ENCODE results near the gene PRXL2B. TPM values are rescaled to one million over a fixed set of nuclear protein-coding genes. Genes with fewer than 3 reads are reported as not detected.

PRXL2B gene
- total RNA-seq, 1 experiment from 2014 or later = 32.2 TPM

DNA sequence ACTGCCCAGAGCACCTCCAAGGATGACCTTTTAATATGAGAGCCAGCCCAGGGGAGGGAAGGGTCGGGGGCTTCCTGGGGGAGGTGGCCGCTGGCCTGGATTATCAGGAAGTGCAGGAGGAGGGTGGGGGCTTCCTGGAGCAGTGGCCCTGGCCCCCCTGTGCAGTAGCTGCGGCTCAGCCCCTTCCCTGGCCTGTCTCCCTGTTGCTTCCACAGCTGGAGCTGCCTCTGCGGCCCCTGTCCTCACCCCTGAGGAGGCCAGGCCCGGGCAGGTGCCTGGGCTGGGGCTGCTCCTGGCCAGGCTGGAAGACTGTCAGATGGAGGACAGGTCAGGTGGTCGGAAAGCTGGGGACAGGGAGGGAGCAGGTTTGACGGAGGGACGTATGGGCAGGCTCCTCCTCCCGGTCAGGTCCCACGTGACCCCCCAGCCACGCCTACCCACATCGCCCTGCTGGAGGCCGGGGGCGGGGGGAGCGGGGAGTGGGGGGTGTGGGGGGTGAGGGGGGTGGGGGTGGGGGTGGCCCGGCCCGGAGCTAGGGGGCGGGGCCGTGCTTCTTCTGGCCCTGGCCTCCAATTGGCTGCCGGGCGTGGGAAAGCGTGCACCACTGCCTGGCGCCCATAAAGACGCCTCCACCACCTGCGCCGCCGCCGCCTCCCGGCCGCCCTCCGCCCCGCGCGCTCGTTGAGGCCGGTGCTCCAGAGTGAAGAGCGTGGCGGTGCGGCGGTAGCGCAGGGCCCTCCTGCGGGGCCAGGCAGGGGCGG lies 40.6 kb upstream of the PRXL2B start:
- H3K4me2 ChIP-seq (ENCODE audit: low read length) = peak overlapping the region; percentile 97
- no peaks in the 10 kb centered on the region for H3K9me2 ChIP-seq (ENCODE audit: insufficient read depth)
- peak; percentile 82 for DNase-seq (ENCODE audit: low read depth, low spot score)
- peak overlapping the region; percentile 66 to 70 for H3K4me3 ChIP-seq (replicated peaks in 1 of 2; ENCODE audit: low read depth in 1 of 2, low read length in 2 of 2)
- no peaks in the 10 kb centered on the region for H3K36me3 ChIP-seq (ENCODE audit: control insufficient read depth in 1 of 2, insufficient read depth in 2 of 2, low read length in 2 of 2)
- no peaks in the 10 kb centered on the region for H4K20me1 ChIP-seq (ENCODE audit: insufficient read depth)
- H3K4me1 ChIP-seq (ENCODE audit: control insufficient read depth in 1 of 2, insufficient read depth in 2 of 2, low read length in 2 of 2) = peaks cover 24 to 51% of the 10 kb centered on the region in 2 experiments
- H3K79me2 ChIP-seq (ENCODE audit: insufficient read depth, low read length) = no peaks in the 10 kb centered on the region
- ChIA-PET POLR2A (interaction anchor here (0.6 to 1.6 kb wide), 8 partner anchors 11 to 347 kb away, joined by 3 to 13 read pairs (median 3); partner anchors contain the start of genes PANK4 and PEX10), RAD21 (ENCODE audit: low non-redundant PET in 1 of 2, low total read pairs in 2 of 2, uncharacterized antibody in 2 of 2, unreplicated experiment in 2 of 2) (interaction anchor here (0.7 to 1.2 kb wide), 6 partner anchors 16 to 351 kb away, joined by 3 to 5 read pairs (median 4); partner anchors contain the start of genes PANK4 (in 2 of the 2), FAAP20 (in 1 of the 2) and PRXL2B (in 1 of the 2)), CTCF (interaction anchor here (0.9 to 2.4 kb wide), 6 partner anchors 11 to 351 kb away, joined by 3 to 13 read pairs (median 6); partner anchors contain the start of genes FAAP20, PANK4 and PRXL2B)
- intact Hi-C loops (cut with micrococcal nuclease) = loop anchor here (2.0 kb wide), 1 partner anchor 97 kb away; no protein-coding TSS in a partner anchor
- no peak overlapping the region for H2AFZ ChIP-seq (ENCODE audit: low read depth, low read length, poor library complexity, severe bottlenecking)
- peak overlapping the region; percentile 93 for H3K27ac ChIP-seq (ENCODE audit: low read depth, low read length)
- peak; percentile 75 for ATAC-seq
- no TSS peak for BruUV-seq (replicated peaks)
- peak overlapping the region; percentile 82 for H3K9ac ChIP-seq (ENCODE audit: low read length)
- no peaks in the 10 kb centered on the region for H3K27me3 ChIP-seq (ENCODE audit: insufficient read depth, low read length)
- TF ChIP-seq, protein P1, sequence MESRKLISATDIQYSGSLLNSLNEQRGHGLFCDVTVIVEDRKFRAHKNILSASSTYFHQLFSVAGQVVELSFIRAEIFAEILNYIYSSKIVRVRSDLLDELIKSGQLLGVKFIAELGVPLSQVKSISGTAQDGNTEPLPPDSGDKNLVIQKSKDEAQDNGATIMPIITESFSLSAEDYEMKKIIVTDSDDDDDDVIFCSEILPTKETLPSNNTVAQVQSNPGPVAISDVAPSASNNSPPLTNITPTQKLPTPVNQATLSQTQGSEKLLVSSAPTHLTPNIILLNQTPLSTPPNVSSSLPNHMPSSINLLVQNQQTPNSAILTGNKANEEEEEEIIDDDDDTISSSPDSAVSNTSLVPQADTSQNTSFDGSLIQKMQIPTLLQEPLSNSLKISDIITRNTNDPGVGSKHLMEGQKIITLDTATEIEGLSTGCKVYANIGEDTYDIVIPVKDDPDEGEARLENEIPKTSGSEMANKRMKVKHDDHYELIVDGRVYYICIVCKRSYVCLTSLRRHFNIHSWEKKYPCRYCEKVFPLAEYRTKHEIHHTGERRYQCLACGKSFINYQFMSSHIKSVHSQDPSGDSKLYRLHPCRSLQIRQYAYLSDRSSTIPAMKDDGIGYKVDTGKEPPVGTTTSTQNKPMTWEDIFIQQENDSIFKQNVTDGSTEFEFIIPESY (IDR thresholded peaks at IDR 0.05; ENCODE audit: extremely low read depth, insufficient replicate concordance, low read length) = peak; percentile 24
- TF ChIP-seq ZNF274 (IDR thresholded peaks at IDR 0.05; ENCODE audit: low read depth, low read length) (no peak), POLR2A (IDR thresholded peaks at IDR 0.05; ENCODE audit: borderline replicate concordance, extremely low read depth, insufficient read depth, insufficient read length) (peak; percentile 69), POLR2AphosphoS5 (IDR thresholded peaks at IDR 0.05; ENCODE audit: low read depth, low read length) (peak; percentile 91)
- H3K9me3 ChIP-seq (ENCODE audit: control insufficient read depth in 1 of 2, insufficient read depth in 1 of 2, low read depth in 1 of 2, low read length in 2 of 2) = no peaks in the 10 kb centered on the region

Measured in HCT116 (cell line).